Esophagus muscularis mucosa (tissue), 4 donors: Measurements from ENCODE around the gene GTF2IRD1. TPM values are rescaled to one million over a fixed set of nuclear protein-coding genes. Genes with fewer than 3 reads are reported as not detected.
A peak's percentile ranks its signal among the peaks of the same experiment; 100 is the strongest.

ENCODE experiments used
- DNase-seq: peaks from one replicate; pipeline ENCODE4 v3.0.0-alpha.2; 2017; ENCODE audit errors: extremely low spot score
- H3K27ac ChIP-seq, 4 donors: fragments of 200-600 bp; sonication (generic); replicated peaks in 1 of 4; 1 replicate in 3 of 4; 2 replicates in 1 of 4; pipeline ENCODE4 v1.5.1; 2016 to 2019; ENCODE audit warnings: mild to moderate bottlenecking in 1 of 4
- H3K27me3 ChIP-seq, 4 donors: fragments of 200-600 bp; sonication (generic); one replicate each; pipeline versions ENCODE4 v1.5.1 to v1.6.0; 2016 to 2019
- H3K36me3 ChIP-seq, 4 donors: fragments of 200-600 bp; sonication (generic); one replicate each; pipeline ENCODE4 v1.5.1; 2016 to 2019
- H3K4me1 ChIP-seq, 4 donors: fragments of 200-600 bp; sonication (generic); one replicate each; pipeline ENCODE4 v1.5.1; 2016 to 2019
- H3K4me3 ChIP-seq, 4 donors: fragments of 200-600 bp; sonication (generic); 1 replicate in 2 of 4; 2 replicates in 2 of 4; pipeline ENCODE4 v1.5.1; 2016 to 2019; ENCODE audit warnings: mild to moderate bottlenecking in 4 of 4, moderate library complexity in 1 of 4
- H3K9me3 ChIP-seq, 4 donors: fragments of 200-600 bp; sonication (generic); 1 replicate in 3 of 4; 2 replicates in 1 of 4; pipeline ENCODE4 v1.5.1; 2016 to 2019
- CTCF ChIP-seq, 3 experiments: fragments of 200-600 bp in 2 of 3; fragments of 450-650 bp in 1 of 3; sonication (generic) in 2 of 3; IDR thresholded peaks; one replicate each; pipeline ENCODE4 v1.5.1; 2017 to 2019; ENCODE audit warnings: antibody characterized with exemption in 3 of 3, mild to moderate bottlenecking in 2 of 3, moderate library complexity in 1 of 3
- EP300 ChIP-seq: sonication (generic); formaldehyde crosslinking; IDR thresholded peaks from one replicate; pipeline ENCODE4 v1.6.1; 2017; ENCODE audit warnings: antibody characterized with exemption
- POLR2A ChIP-seq: fragments of 450-650 bp; IDR thresholded peaks from one replicate; pipeline ENCODE4 v1.6.1; 2017; ENCODE audit warnings: antibody characterized with exemption, moderate library complexity, mild to moderate bottlenecking, low read depth
- POLR2AphosphoS5 ChIP-seq, 2 donors: sonication (generic); formaldehyde crosslinking; IDR thresholded peaks; one replicate each; pipeline ENCODE4 v1.6.1; 2017; ENCODE audit warnings: antibody characterized with exemption in 2 of 2
- WGBS: methylation state at CpG from one replicate; pipeline ENCODE4 v1.1.5; 2018; 5-methylcytosine and 5-hydroxymethylcytosine counted together
- intact Hi-C: fragments of 100-400 bp; cut with DNase I; formaldehyde crosslinking; loops from one replicate; pipeline ENCODE4 v1.15.1; 2023
- total RNA-seq, 4 donors: library from RNA; depleted of rRNA; stranded (reverse); fragments of >200 nt; gene quantifications; one replicate each; pipeline versions ENCODE4 v1.1.0 to v1.2.1, GENCODE V29; 2016

The GTF2IRD1 gene
- total RNA-seq, 4 donors from 2014 or later: 20.8 to 24.0 (median 22.0) TPM

- Histone ChIP-seq H3K36me3 (no peaks in the 10 kb centered on the region), H3K27ac (peak overlapping the region; percentile 92 to 97 (median 96)), H3K4me1 (peaks cover 73 to 94% (median 92%) of the 10 kb centered on the region in 4 donors), H3K27me3 (no peaks in the 10 kb centered on the region), H3K9me3 (no peaks in the 10 kb centered on the region), H3K4me3 (peak overlapping the region in 3 of 4 donors; percentile 14 to 47 (median 27))
- TF ChIP-seq EP300 (peak; percentile 36), POLR2A (no peak)
- DNase-seq: no peak
- WGBS: 26% methylated on average over 12 of the region's 19 CpGs
- intact Hi-C loops: no loop called here
Measured at GRCh38 chr7:74479066-74479781, 25.5 kb downstream of the GTF2IRD1 start.

GRCh38 chr7:74479961-74480829, 26.5 kb downstream of the GTF2IRD1 start:
- TF ChIP-seq POLR2AphosphoS5 (IDR thresholded peaks at IDR 0.05) (peak; percentile 91 to 95), EP300 (peak; percentile 80), POLR2A (peak; percentile 28), CTCF (IDR thresholded peaks at IDR 0.05) (peak in 2 of 3 experiments; percentile 5 to 19)
- Histone ChIP-seq H3K27me3 (no peaks in the 10 kb centered on the region), H3K27ac (peak overlapping the region; percentile 92 to 97 (median 96)), H3K9me3 (no peaks in the 10 kb centered on the region), H3K4me3 (peak overlapping the region; percentile 47 to 55 (median 52)), H3K4me1 (peaks cover 72 to 94% (median 93%) of the 10 kb centered on the region in 4 donors), H3K36me3 (no peaks in the 10 kb centered on the region)
- DNase-seq: no peak
- intact Hi-C loops: loop anchor here (2.0 kb wide), 1 partner anchor 25 kb away; no protein-coding TSS in a partner anchor
- 22% methylated on average over 19 of the region's 40 CpGs for WGBS

- H3K9me3 ChIP-seq: no peaks in the 10 kb centered on the region
- H3K4me3 ChIP-seq: peak overlapping the region; percentile 47 to 55 (median 52)
- peak overlapping the region; percentile 92 to 97 (median 96) for H3K27ac ChIP-seq
- no peak for DNase-seq
- TF ChIP-seq POLR2AphosphoS5 (IDR thresholded peaks at IDR 0.05): peak in 1 of 2 donors; percentile 3
- TF ChIP-seq CTCF (IDR thresholded peaks at IDR 0.05): no peak
- TF ChIP-seq EP300: peak; percentile 5
- WGBS: 47% methylated on average over 10 of the region's 16 CpGs
- peaks cover 72 to 97% (median 88%) of the 10 kb centered on the region in 4 donors for H3K4me1 ChIP-seq
- intact Hi-C loops: loop anchor here (2.0 kb wide), 1 partner anchor 26 kb away; no protein-coding TSS in a partner anchor
- H3K36me3 ChIP-seq: no peaks in the 10 kb centered on the region
- H3K27me3 ChIP-seq: no peaks in the 10 kb centered on the region
Measured at GRCh38 chr7:74480861-74481417, 27.2 kb downstream of the GTF2IRD1 start.

- no peaks in the 10 kb centered on the region for H3K27me3 ChIP-seq
- WGBS: 68% methylated on average over 8 of the region's 8 CpGs
- peaks cover 65 to 94% (median 83%) of the 10 kb centered on the region in 4 donors for H3K4me1 ChIP-seq
- TF ChIP-seq POLR2A (no peak), EP300 (no peak), POLR2AphosphoS5 (IDR thresholded peaks at IDR 0.05) (no peak), CTCF (IDR thresholded peaks at IDR 0.05) (no peak)
- intact Hi-C loops: loop anchor here (2.0 kb wide), 1 partner anchor 27 kb away; no protein-coding TSS in a partner anchor
- H3K27ac ChIP-seq: peak overlapping the region; percentile 92 to 97 (median 96)
- H3K4me3 ChIP-seq: peak overlapping the region; percentile 47 to 55 (median 52)
- DNase-seq: no peak
- H3K36me3 ChIP-seq: no peaks in the 10 kb centered on the region
- H3K9me3 ChIP-seq: no peaks in the 10 kb centered on the region
Measured at GRCh38 chr7:74481458-74482196, 27.9 kb downstream of the GTF2IRD1 start.
